ENCODE data around the gene ARCN1.

DNA sequence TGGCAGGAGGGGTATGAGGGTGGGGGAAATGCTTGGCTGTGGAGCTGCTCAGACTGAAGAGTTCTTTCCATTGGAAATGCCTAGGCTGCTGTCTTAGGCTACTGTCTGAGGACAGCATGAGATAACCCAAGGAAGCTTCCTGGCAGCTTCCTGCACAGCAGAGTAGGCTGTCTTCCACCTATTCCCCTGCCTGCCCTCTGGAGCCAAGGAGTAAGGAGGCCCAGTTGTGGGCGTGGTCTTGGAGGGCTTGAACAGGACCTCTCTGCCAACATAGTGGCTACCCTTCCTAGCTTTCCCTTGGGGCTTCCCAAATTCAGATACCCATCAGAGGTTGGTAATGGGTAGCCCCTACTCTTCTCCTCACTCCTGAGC, 61.1 kb downstream of the ARCN1 start:
- TF ChIP-seq, protein P1, sequence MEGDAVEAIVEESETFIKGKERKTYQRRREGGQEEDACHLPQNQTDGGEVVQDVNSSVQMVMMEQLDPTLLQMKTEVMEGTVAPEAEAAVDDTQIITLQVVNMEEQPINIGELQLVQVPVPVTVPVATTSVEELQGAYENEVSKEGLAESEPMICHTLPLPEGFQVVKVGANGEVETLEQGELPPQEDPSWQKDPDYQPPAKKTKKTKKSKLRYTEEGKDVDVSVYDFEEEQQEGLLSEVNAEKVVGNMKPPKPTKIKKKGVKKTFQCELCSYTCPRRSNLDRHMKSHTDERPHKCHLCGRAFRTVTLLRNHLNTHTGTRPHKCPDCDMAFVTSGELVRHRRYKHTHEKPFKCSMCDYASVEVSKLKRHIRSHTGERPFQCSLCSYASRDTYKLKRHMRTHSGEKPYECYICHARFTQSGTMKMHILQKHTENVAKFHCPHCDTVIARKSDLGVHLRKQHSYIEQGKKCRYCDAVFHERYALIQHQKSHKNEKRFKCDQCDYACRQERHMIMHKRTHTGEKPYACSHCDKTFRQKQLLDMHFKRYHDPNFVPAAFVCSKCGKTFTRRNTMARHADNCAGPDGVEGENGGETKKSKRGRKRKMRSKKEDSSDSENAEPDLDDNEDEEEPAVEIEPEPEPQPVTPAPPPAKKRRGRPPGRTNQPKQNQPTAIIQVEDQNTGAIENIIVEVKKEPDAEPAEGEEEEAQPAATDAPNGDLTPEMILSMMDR (IDR thresholded peaks at IDR 0.05; ENCODE audit: extremely low read depth in 1 of 2, insufficient read depth in 1 of 2, low read depth in 1 of 2, low read length in 2 of 2), result no peak
- TF ChIP-seq POLR2A (IDR thresholded peaks at IDR 0.05; ENCODE audit: low read depth, low read length) (no peak), GATA2 (IDR thresholded peaks at IDR 0.05; ENCODE audit: insufficient read depth, insufficient read length, low read depth, low read length) (no peak), EZH2 (IDR thresholded peaks at IDR 0.05; ENCODE audit: borderline replicate concordance, low read depth, low read length, severe bottlenecking) (no peak), FOS (IDR thresholded peaks at IDR 0.05; ENCODE audit: borderline replicate concordance, insufficient read depth, low read length) (no peak)
- TF ChIP-seq, protein P2, sequence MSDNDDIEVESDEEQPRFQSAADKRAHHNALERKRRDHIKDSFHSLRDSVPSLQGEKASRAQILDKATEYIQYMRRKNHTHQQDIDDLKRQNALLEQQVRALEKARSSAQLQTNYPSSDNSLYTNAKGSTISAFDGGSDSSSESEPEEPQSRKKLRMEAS (IDR thresholded peaks at IDR 0.05; ENCODE audit: insufficient read depth, insufficient read length), result no peak

All from endothelial cell of umbilical vein (primary cell).